Measurements from ENCODE around the gene ACTR2.

Gene ACTR2

GRCh38 chr2:65276609-65277008, 49.0 kb downstream of the ACTR2 start:
- in situ Hi-C loops (cut with HindIII; ENCODE audit: low pct_ligation_motif_present, low sequenced_read_pairs) = no loop called here
- Histone ChIP-seq H3K36me3 (replicated peaks) (peaks cover 25% of the 10 kb centered on the region), H3K27ac (no peak overlapping the region), H3K27me3 (replicated peaks) (no peaks in the 10 kb centered on the region), H3K4me3 (ENCODE audit: low read depth, low read length) (no peak overlapping the region)
- no peak for TF ChIP-seq CTCF (IDR thresholded peaks at IDR 0.05; ENCODE audit: low read depth, low read length, missing control alignments)
- no peak for DNase-seq

DNA sequence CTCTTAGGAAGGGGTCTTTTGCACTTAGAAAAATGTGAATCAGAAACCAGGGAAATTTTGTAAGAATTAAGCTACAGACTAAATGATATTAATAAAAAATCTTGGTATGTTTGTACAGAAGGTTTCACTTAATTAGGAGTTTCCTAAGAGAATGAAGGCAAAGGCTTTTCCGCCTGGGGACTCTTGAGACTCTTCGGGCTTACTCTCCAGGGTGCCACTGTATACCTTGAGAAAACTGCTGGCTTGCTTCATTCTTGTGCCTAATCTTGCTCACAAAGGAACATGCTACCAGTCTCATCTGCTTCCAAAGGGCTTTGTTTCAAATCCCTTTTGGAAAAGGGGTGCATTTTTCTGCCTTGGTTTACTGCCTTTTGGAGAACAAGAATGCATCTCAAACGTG, 49.5 kb downstream of the ACTR2 start:
- in situ Hi-C loops (cut with HindIII; ENCODE audit: low pct_ligation_motif_present, low sequenced_read_pairs) = no loop called here
- DNase-seq = no peak
- TF ChIP-seq CTCF (IDR thresholded peaks at IDR 0.05; ENCODE audit: low read depth, low read length, missing control alignments) = no peak

GRCh38 chr2:65277791-65278483, 50.3 kb downstream of the ACTR2 start:
- Histone ChIP-seq H3K36me3 (replicated peaks) (peaks cover 12% of the 10 kb centered on the region), H3K27me3 (replicated peaks) (no peaks in the 10 kb centered on the region), H3K27ac (no peak overlapping the region), H3K4me3 (ENCODE audit: low read depth, low read length) (no peak overlapping the region)
- in situ Hi-C loops (cut with HindIII; ENCODE audit: low pct_ligation_motif_present, low sequenced_read_pairs) = no loop called here
- peak; percentile 18 for TF ChIP-seq CTCF (IDR thresholded peaks at IDR 0.05; ENCODE audit: low read depth, low read length, missing control alignments)
- no peak for DNase-seq

More for the DNA sequence above, 49.5 kb downstream of the ACTR2 start:
- Histone ChIP-seq H3K27ac (no peak overlapping the region), H3K4me3 (ENCODE audit: low read depth, low read length) (no peak overlapping the region), H3K36me3 (replicated peaks) (peaks cover 20% of the 10 kb centered on the region), H3K27me3 (replicated peaks) (no peaks in the 10 kb centered on the region)

GRCh38 chr2:65278531-65278981, 50.9 kb downstream of the ACTR2 start:
- H3K4me3 ChIP-seq (ENCODE audit: low read depth, low read length) = no peak overlapping the region
- TF ChIP-seq CTCF (IDR thresholded peaks at IDR 0.05; ENCODE audit: low read depth, low read length, missing control alignments) = no peak
- H3K36me3 ChIP-seq (replicated peaks) = peaks cover 8% of the 10 kb centered on the region
- in situ Hi-C loops (cut with HindIII; ENCODE audit: low pct_ligation_motif_present, low sequenced_read_pairs) = no loop called here
- peak; percentile 54 for DNase-seq
- no peak overlapping the region for H3K27ac ChIP-seq
- no peaks in the 10 kb centered on the region for H3K27me3 ChIP-seq (replicated peaks)

DNA sequence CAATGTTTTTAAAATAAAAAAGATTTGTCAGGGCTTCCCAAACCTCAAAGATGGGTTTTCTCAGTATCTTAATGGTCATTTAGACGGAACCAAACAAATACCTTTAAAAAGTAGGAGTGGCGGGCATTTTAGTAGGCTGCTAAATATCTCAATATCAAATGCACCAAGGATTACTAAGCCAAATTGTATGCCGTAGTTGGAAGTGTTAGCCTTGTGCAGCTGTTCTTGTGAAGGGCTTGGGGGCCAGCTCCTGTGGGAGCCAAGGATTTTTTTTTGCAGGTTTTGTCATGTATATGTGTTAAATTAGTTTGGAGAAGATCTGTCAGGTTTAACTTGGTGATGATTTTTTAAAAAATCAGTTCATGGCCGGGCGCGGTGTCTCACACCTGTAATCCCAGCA, 52.1 kb downstream of the ACTR2 start:
- no peak for DNase-seq
- H3K27me3 ChIP-seq (replicated peaks) = no peaks in the 10 kb centered on the region
- no peak overlapping the region for H3K4me3 ChIP-seq (ENCODE audit: low read depth, low read length)
- H3K27ac ChIP-seq = no peak overlapping the region
- H3K36me3 ChIP-seq (replicated peaks) = peaks cover 8% of the 10 kb centered on the region
- in situ Hi-C loops (cut with HindIII; ENCODE audit: low pct_ligation_motif_present, low sequenced_read_pairs) = no loop called here
- no peak for TF ChIP-seq CTCF (IDR thresholded peaks at IDR 0.05; ENCODE audit: low read depth, low read length, missing control alignments)
